H9 (cell line): Measurements from ENCODE around the gene UPF3A. TPM values are rescaled to one million over a fixed set of nuclear protein-coding genes. Genes with fewer than 3 reads are reported as not detected.

Experiments used
- DNase-seq: peaks from one replicate; pipeline ENCODE4 v3.0.0-alpha.2; 2017
- H2AFZ ChIP-seq: one replicate; pipeline ENCODE4 v1.6.1; 2013; ENCODE audit warnings: mild to moderate bottlenecking, low read length, control low read depth, moderate library complexity
- H2AK5ac ChIP-seq: 2 replicates; pipeline ENCODE4 v1.6.1; 2013; ENCODE audit warnings: low read length, control low read depth, mixed read lengths; ENCODE audit not compliant: insufficient read length
- H2BK120ac ChIP-seq: one replicate; pipeline ENCODE4 v1.6.1; 2013; ENCODE audit warnings: low read depth, mild to moderate bottlenecking, low read length, control low read depth, inconsistent platforms; ENCODE audit not compliant: poor library complexity, severe bottlenecking
- H2BK12ac ChIP-seq: 2 replicates; pipeline ENCODE4 v1.6.1; 2013; ENCODE audit warnings: low read length, control low read depth, mixed read lengths, low read depth; ENCODE audit not compliant: insufficient read length
- H2BK15ac ChIP-seq: 2 replicates; pipeline ENCODE4 v1.6.1; 2013; ENCODE audit warnings: low read depth, low read length, control low read depth
- H2BK20ac ChIP-seq: one replicate; pipeline ENCODE4 v1.6.1; 2013; ENCODE audit warnings: low read depth, mild to moderate bottlenecking, low read length, control low read depth, inconsistent platforms; ENCODE audit not compliant: poor library complexity, severe bottlenecking
- H2BK5ac ChIP-seq: 2 replicates; pipeline ENCODE4 v1.6.1; 2013; ENCODE audit warnings: low read length, control low read depth, mixed read lengths; ENCODE audit not compliant: insufficient read length
- H3K14ac ChIP-seq: 2 replicates; pipeline ENCODE4 v1.6.1; 2013; ENCODE audit warnings: low read length, control low read depth; ENCODE audit not compliant: insufficient read depth
- H3K18ac ChIP-seq: 2 replicates; pipeline ENCODE4 v1.6.1; 2013; ENCODE audit warnings: low read depth, mild to moderate bottlenecking, mixed read lengths, low read length, control low read depth; ENCODE audit not compliant: insufficient read length
- H3K23ac ChIP-seq: 2 replicates; pipeline ENCODE4 v1.6.1; 2013; ENCODE audit warnings: low read length, control low read depth, mixed read lengths, low read depth; ENCODE audit not compliant: insufficient read length
- H3K23me2 ChIP-seq: 2 replicates; pipeline ENCODE4 v1.6.1; 2013; ENCODE audit warnings: low read depth, mild to moderate bottlenecking, mixed read lengths, low read length, control low read depth; ENCODE audit not compliant: insufficient read length, poor library complexity, severe bottlenecking
- H3K27ac ChIP-seq: 2 replicates; pipeline ENCODE4 v1.5.1; 2013; ENCODE audit warnings: low read length, control low read depth, mixed read lengths, low read depth; ENCODE audit not compliant: insufficient read length
- H3K27me3 ChIP-seq: 2 replicates; pipeline ENCODE4 v1.6.1; 2013; ENCODE audit warnings: low read length, control low read depth, inconsistent platforms; ENCODE audit not compliant: insufficient read depth
- H3K4ac ChIP-seq: 2 replicates; pipeline ENCODE4 v1.6.1; 2013; ENCODE audit warnings: low read depth, mild to moderate bottlenecking, control low read depth, inconsistent platforms, low read length, moderate library complexity
- H3K4me1 ChIP-seq: 2 replicates; pipeline ENCODE4 v1.6.1; 2013; ENCODE audit warnings: low read length, control low read depth, inconsistent platforms; ENCODE audit not compliant: insufficient read depth
- H3K4me2 ChIP-seq: 2 replicates; pipeline ENCODE4 v1.6.1; 2013; ENCODE audit warnings: low read length, control low read depth, mixed read lengths; ENCODE audit not compliant: insufficient read length, insufficient read depth
- H3K56ac ChIP-seq: 2 replicates; pipeline ENCODE4 v1.6.1; 2013; ENCODE audit warnings: low read depth, mild to moderate bottlenecking, mixed read lengths, low read length, control low read depth; ENCODE audit not compliant: insufficient read length
- H3K79me1 ChIP-seq: 2 replicates; pipeline ENCODE4 v1.6.1; 2013; ENCODE audit warnings: low read depth, mild to moderate bottlenecking, moderate library complexity, low read length, control low read depth, inconsistent platforms; ENCODE audit not compliant: insufficient read depth, poor library complexity, severe bottlenecking
- H3K79me2 ChIP-seq: 2 replicates; pipeline ENCODE4 v1.6.1; 2013; ENCODE audit warnings: low read length, control low read depth, inconsistent platforms; ENCODE audit not compliant: insufficient read depth
- H3K9ac ChIP-seq: 2 replicates; pipeline ENCODE4 v1.6.1; 2013; ENCODE audit warnings: low read length, control low read depth, mixed read lengths; ENCODE audit not compliant: insufficient read length; ENCODE audit errors: extremely low read depth
- H3K9me3 ChIP-seq: one replicate; pipeline ENCODE4 v1.6.1; 2013; ENCODE audit warnings: low read depth, low read length, inconsistent platforms; ENCODE audit not compliant: control insufficient read depth
- H3T11ph ChIP-seq: one replicate; pipeline ENCODE4 v1.6.1; 2013; ENCODE audit warnings: mild to moderate bottlenecking, low read length, control low read depth, inconsistent platforms
- H4K20me1 ChIP-seq: one replicate; pipeline ENCODE4 v1.6.1; 2013; ENCODE audit not compliant: control insufficient read depth, insufficient read length, insufficient read depth
- H4K5ac ChIP-seq: 2 replicates; pipeline ENCODE4 v1.6.1; 2013; ENCODE audit warnings: low read depth, mild to moderate bottlenecking, mixed read lengths, low read length, control low read depth; ENCODE audit not compliant: insufficient read length
- H4K8ac ChIP-seq: replicated peaks from 2 replicates; pipeline ENCODE4 v1.6.1; 2013; ENCODE audit warnings: low read length, control low read depth, mixed read lengths, low read depth; ENCODE audit not compliant: insufficient read length
- H4K91ac ChIP-seq: 2 replicates; pipeline ENCODE4 v1.6.1; 2013; ENCODE audit warnings: low read depth, mild to moderate bottlenecking, moderate library complexity, mixed read lengths, low read length, control low read depth; ENCODE audit not compliant: insufficient read length
- H3K27ac Mint-ChIP-seq, 3 experiments: 2 replicates in 2 of 3; 3 replicates in 1 of 3; pipeline ENCODE4 v1.8.0; 2020 to 2021; ENCODE audit warnings: mixed read lengths in 3 of 3, mild to moderate bottlenecking in 1 of 3, moderate library complexity in 1 of 3
- H3K27me3 Mint-ChIP-seq: 2 replicates; pipeline ENCODE4 v1.8.0; 2021; ENCODE audit warnings: low read depth, mild to moderate bottlenecking, moderate library complexity, mixed read lengths
- H3K36me3 Mint-ChIP-seq, 3 experiments: 2 replicates in 2 of 3; 3 replicates in 1 of 3; pipeline ENCODE4 v1.8.0; 2020 to 2021; ENCODE audit warnings: low read depth in 3 of 3, mixed read lengths in 3 of 3; ENCODE audit not compliant: insufficient read depth in 1 of 3
- H3K4me1 Mint-ChIP-seq, 2 experiments: 2 replicates each; pipeline ENCODE4 v1.8.0; 2020; ENCODE audit warnings: mixed read lengths in 2 of 2
- H3K4me3 Mint-ChIP-seq, 2 experiments: 2 replicates in 1 of 2; 3 replicates in 1 of 2; pipeline ENCODE4 v1.8.0; 2020 to 2021; ENCODE audit warnings: mild to moderate bottlenecking in 2 of 2, mixed read lengths in 2 of 2, moderate library complexity in 1 of 2
- H3K9me3 Mint-ChIP-seq, 2 experiments: 2 replicates in 1 of 2; 3 replicates in 1 of 2; pipeline ENCODE4 v1.8.0; 2020; ENCODE audit warnings: mild to moderate bottlenecking in 2 of 2, mixed read lengths in 2 of 2, moderate library complexity in 1 of 2
- WGBS: extraction: QIAGEN DNeasy Blood & Tissue Kit; methylation state at CpG from one replicate; pipeline ENCODE4 v1.1.7; 2013; ENCODE audit warnings: missing lambda C conversion rate, low lambda C conversion rate, mixed read lengths; ENCODE audit not compliant: insufficient read length; ENCODE audit errors: extremely low coverage; 5-methylcytosine and 5-hydroxymethylcytosine counted together
- total RNA-seq: library from RNA; stranded (reverse); gene quantifications from 2 replicates; pipeline ENCODE4 v1.2.1, GENCODE V29; 2021
- TF ChIP-seq, protein P1 (sequence below): fragments of 200-600 bp; sonication (generic); conservative IDR thresholded peaks from 3 replicates; pipeline ENCODE4 v1.8.0; 2021; ENCODE audit warnings: antibody characterized with exemption, mild to moderate bottlenecking

Gene UPF3A
- total RNA-seq, 1 experiment from 2014 or later: 81.8 TPM

DNA sequence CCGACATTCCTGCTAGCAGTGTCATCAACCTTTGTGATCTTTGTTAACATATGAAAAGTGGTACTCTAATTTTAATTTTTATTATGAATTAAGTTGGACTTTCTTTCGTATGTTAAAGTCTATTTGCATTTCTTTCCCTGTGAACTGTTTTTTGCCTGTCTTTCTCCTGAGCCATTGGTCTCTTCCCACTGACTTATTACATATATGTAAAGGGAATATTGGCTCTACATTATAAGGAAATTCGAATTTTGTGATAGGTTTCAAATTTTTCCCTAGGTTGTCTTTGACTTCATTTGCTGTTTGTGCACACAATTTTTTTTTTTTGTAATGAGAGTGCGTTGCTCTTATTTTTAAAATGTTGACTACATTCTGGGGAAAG, 47.1 kb upstream of the UPF3A start:
- DNase-seq: no peak
- Histone ChIP-seq H3K14ac (no peak overlapping the region), H3K9ac (no peak overlapping the region), H3K79me2 (peaks cover 4% of the 10 kb centered on the region; the same call in 1 of the 2 replicates), H4K8ac (no peak overlapping the region), H3K4me2 (no peak overlapping the region), H3T11ph (no peak overlapping the region), H4K91ac (no peak overlapping the region), H3K79me1 (peaks cover 2% of the 10 kb centered on the region), H2AK5ac (no peak overlapping the region), H3K27ac (no peak overlapping the region), H2BK5ac (no peak overlapping the region), H3K23me2 (peaks cover 5% of the 10 kb centered on the region), H4K5ac (no peak overlapping the region), H3K9me3 (no peaks in the 10 kb centered on the region), H3K27me3 (no peaks in the 10 kb centered on the region), H3K4me1 (peaks cover 10% of the 10 kb centered on the region; the same call in 1 of the 2 replicates), H4K20me1 (no peaks in the 10 kb centered on the region), H2BK120ac (no peak overlapping the region), H2BK20ac (no peak overlapping the region), H2BK15ac (no peak overlapping the region), H3K23ac (no peak overlapping the region), H3K18ac (no peak overlapping the region), H3K4ac (no peak overlapping the region), H3K56ac (no peak overlapping the region), H2AFZ (no peak overlapping the region), H2BK12ac (no peak overlapping the region)
- Mint-ChIP-seq H3K4me3 (peak overlapping the region; percentile 85 to 91), H3K9me3 (0 out of 5 replicates have a peak, but pooled peaks cover 0 to 4% of the 10 kb centered on the region in 2 experiments), H3K27ac (peak overlapping the region in 1 of 3 experiments; percentile 76; a peak in 1 of 7 replicates), H3K36me3 (peaks cover 17 to 26% (median 23%) of the 10 kb centered on the region in 3 experiments), H3K4me1 (peaks cover 45 to 51% of the 10 kb centered on the region in 2 experiments), H3K27me3 (no peaks in the 10 kb centered on the region; the same call in none of the 2 replicates)
- no CpG with 5 or more reads among the region's 4 CpGs for WGBS
- TF ChIP-seq, protein P1, sequence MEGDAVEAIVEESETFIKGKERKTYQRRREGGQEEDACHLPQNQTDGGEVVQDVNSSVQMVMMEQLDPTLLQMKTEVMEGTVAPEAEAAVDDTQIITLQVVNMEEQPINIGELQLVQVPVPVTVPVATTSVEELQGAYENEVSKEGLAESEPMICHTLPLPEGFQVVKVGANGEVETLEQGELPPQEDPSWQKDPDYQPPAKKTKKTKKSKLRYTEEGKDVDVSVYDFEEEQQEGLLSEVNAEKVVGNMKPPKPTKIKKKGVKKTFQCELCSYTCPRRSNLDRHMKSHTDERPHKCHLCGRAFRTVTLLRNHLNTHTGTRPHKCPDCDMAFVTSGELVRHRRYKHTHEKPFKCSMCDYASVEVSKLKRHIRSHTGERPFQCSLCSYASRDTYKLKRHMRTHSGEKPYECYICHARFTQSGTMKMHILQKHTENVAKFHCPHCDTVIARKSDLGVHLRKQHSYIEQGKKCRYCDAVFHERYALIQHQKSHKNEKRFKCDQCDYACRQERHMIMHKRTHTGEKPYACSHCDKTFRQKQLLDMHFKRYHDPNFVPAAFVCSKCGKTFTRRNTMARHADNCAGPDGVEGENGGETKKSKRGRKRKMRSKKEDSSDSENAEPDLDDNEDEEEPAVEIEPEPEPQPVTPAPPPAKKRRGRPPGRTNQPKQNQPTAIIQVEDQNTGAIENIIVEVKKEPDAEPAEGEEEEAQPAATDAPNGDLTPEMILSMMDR: no peak
